Astrocyte (in vitro differentiated cells and primary cell): ENCODE measurements around the gene DLGAP1. TPM values are rescaled to one million over a fixed set of nuclear protein-coding genes. Genes with fewer than 3 reads are reported as not detected.

Experiments used
- DNase-seq: peaks from one replicate; pipeline ENCODE4 v3.0.0-alpha.2; 2010; ENCODE audit warnings: low read depth
- FAIRE-seq: peaks from 2 replicates; lab custom pipeline; 2011; peaks lifted over from hg19 to GRCh38; lab: Jason Lieb, UNC
- H2AFZ ChIP-seq: 2 replicates; pipeline ENCODE4 v1.6.0; 2012; ENCODE audit warnings: low read depth, low read length, inconsistent platforms
- H3K27ac ChIP-seq: 2 replicates; pipeline ENCODE4 v1.5.1; 2011; ENCODE audit warnings: low read depth, low read length, inconsistent platforms
- H3K27me3 ChIP-seq: 2 replicates; pipeline ENCODE4 v1.6.0; 2011; ENCODE audit warnings: low read length, inconsistent platforms; ENCODE audit not compliant: insufficient read depth
- H3K36me3 ChIP-seq: 2 replicates; pipeline ENCODE4 v1.5.1; 2011; ENCODE audit warnings: low read length, inconsistent platforms; ENCODE audit not compliant: insufficient read depth
- H3K4me1 ChIP-seq: 2 replicates; pipeline ENCODE4 v1.5.1; 2011; ENCODE audit warnings: low read length, inconsistent platforms; ENCODE audit not compliant: insufficient read depth
- H3K4me2 ChIP-seq: 2 replicates; pipeline ENCODE4 v1.6.0; 2012; ENCODE audit warnings: low read length, inconsistent platforms
- H3K4me3 ChIP-seq: 2 replicates; pipeline ENCODE4 v1.5.1; 2011; ENCODE audit warnings: low read depth, mild to moderate bottlenecking, low read length, inconsistent platforms; ENCODE audit not compliant: insufficient read depth
- H3K79me2 ChIP-seq: 2 replicates; pipeline ENCODE4 v1.6.0; 2012; ENCODE audit warnings: mild to moderate bottlenecking, low read length, inconsistent platforms; ENCODE audit not compliant: insufficient read depth
- H3K9ac ChIP-seq: 2 replicates; pipeline ENCODE4 v1.6.0; 2012; ENCODE audit warnings: mild to moderate bottlenecking, low read length, inconsistent platforms
- H3K9me3 ChIP-seq: 2 replicates; pipeline ENCODE4 v1.5.1; 2012; ENCODE audit warnings: low read depth, mild to moderate bottlenecking, low read length, inconsistent platforms; ENCODE audit not compliant: insufficient read depth
- H4K20me1 ChIP-seq: 2 replicates; pipeline ENCODE4 v1.6.0; 2012; ENCODE audit warnings: low read length, inconsistent platforms; ENCODE audit not compliant: insufficient read depth
- H3K27ac Mint-ChIP-seq: one replicate; pipeline ENCODE4 v1.8.0; 2021; ENCODE audit warnings: mild to moderate bottlenecking, mixed read lengths; ENCODE audit not compliant: unreplicated experiment
- H3K27me3 Mint-ChIP-seq: one replicate; pipeline ENCODE4 v1.8.0; 2021; ENCODE audit warnings: low read depth, mixed read lengths; ENCODE audit not compliant: unreplicated experiment
- H3K36me3 Mint-ChIP-seq: one replicate; pipeline ENCODE4 v1.8.0; 2021; ENCODE audit warnings: low read depth, mixed read lengths; ENCODE audit not compliant: unreplicated experiment
- H3K4me1 Mint-ChIP-seq: one replicate; pipeline ENCODE4 v1.8.0; 2021; ENCODE audit warnings: low read depth, mixed read lengths; ENCODE audit not compliant: unreplicated experiment
- H3K4me3 Mint-ChIP-seq: one replicate; pipeline ENCODE4 v1.8.0; 2021; ENCODE audit warnings: mild to moderate bottlenecking, moderate library complexity, mixed read lengths; ENCODE audit not compliant: unreplicated experiment
- H3K9me3 Mint-ChIP-seq: one replicate; pipeline ENCODE4 v1.8.0; 2021; ENCODE audit warnings: mild to moderate bottlenecking, mixed read lengths; ENCODE audit not compliant: unreplicated experiment
- EZH2 ChIP-seq: IDR thresholded peaks from 2 replicates; pipeline ENCODE4 v1.6.1; 2012; ENCODE audit warnings: mild to moderate bottlenecking, low read length, inconsistent platforms; ENCODE audit not compliant: insufficient read depth
- total RNA-seq: library from RNA; stranded (reverse); gene quantifications from 2 replicates; pipeline ENCODE4 v1.2.1, GENCODE V29; 2021
- TF ChIP-seq, protein P1 (sequence below): IDR thresholded peaks from 2 replicates; pipeline ENCODE4 v1.5.1; 2011; ENCODE audit warnings: low read depth, mild to moderate bottlenecking, inconsistent platforms, low read length, moderate library complexity; ENCODE audit not compliant: insufficient read depth

DLGAP1 gene
- total RNA-seq, 1 donor from 2014 or later: 2.3 TPM

DNA sequence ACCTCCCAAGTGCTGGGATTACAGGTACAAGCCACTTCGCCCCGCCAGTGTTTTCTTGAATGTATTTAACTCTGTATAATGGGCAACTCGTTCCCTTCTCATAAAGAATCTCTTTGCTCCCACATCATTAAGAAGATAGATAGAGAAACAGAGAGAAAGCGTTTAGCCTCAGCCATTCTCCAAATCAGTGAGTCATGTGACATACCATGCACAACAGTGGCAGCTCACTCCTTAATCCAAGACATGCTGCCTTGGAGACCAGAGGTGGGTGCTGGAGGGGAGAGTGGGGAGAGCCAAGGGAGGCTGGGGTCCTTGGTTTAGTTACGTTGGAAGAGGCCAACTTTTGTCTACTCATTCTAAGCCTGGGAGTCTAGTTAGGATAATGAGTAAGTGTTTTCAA, 950.5 kb downstream of the DLGAP1 start:
- Mint-ChIP-seq H3K36me3 (no peaks in the 10 kb centered on the region), H3K4me3 (no peak overlapping the region), H3K27me3 (peaks cover 2% of the 10 kb centered on the region), H3K9me3 (peaks cover 2% of the 10 kb centered on the region), H3K4me1 (peaks cover 10% of the 10 kb centered on the region), H3K27ac (peak overlapping the region; percentile 2)
- H3K4me2 ChIP-seq: no peak overlapping the region
- no peak overlapping the region for H3K27ac ChIP-seq
- H3K4me3 ChIP-seq: no peak overlapping the region
- no peaks in the 10 kb centered on the region for H3K79me2 ChIP-seq
- H4K20me1 ChIP-seq: no peaks in the 10 kb centered on the region
- H3K27me3 ChIP-seq: no peaks in the 10 kb centered on the region
- TF ChIP-seq, protein P1, sequence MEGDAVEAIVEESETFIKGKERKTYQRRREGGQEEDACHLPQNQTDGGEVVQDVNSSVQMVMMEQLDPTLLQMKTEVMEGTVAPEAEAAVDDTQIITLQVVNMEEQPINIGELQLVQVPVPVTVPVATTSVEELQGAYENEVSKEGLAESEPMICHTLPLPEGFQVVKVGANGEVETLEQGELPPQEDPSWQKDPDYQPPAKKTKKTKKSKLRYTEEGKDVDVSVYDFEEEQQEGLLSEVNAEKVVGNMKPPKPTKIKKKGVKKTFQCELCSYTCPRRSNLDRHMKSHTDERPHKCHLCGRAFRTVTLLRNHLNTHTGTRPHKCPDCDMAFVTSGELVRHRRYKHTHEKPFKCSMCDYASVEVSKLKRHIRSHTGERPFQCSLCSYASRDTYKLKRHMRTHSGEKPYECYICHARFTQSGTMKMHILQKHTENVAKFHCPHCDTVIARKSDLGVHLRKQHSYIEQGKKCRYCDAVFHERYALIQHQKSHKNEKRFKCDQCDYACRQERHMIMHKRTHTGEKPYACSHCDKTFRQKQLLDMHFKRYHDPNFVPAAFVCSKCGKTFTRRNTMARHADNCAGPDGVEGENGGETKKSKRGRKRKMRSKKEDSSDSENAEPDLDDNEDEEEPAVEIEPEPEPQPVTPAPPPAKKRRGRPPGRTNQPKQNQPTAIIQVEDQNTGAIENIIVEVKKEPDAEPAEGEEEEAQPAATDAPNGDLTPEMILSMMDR: no peak
- TF ChIP-seq EZH2: no peak
- FAIRE-seq (no peak), DNase-seq (no peak)
- no peaks in the 10 kb centered on the region for H3K9me3 ChIP-seq
- no peak overlapping the region for H3K9ac ChIP-seq
- H2AFZ ChIP-seq: no peak overlapping the region
- H3K4me1 ChIP-seq: peaks cover 10% of the 10 kb centered on the region
- no peaks in the 10 kb centered on the region for H3K36me3 ChIP-seq

- TF ChIP-seq, protein P1: no peak
- no peak for TF ChIP-seq EZH2
- Histone ChIP-seq H3K9me3 (no peaks in the 10 kb centered on the region), H3K4me2 (no peak overlapping the region), H3K27me3 (no peaks in the 10 kb centered on the region), H3K36me3 (no peaks in the 10 kb centered on the region), H3K9ac (no peak overlapping the region), H3K4me1 (peaks cover 13% of the 10 kb centered on the region), H3K4me3 (no peak overlapping the region), H3K27ac (no peak overlapping the region), H3K79me2 (no peaks in the 10 kb centered on the region), H4K20me1 (no peaks in the 10 kb centered on the region), H2AFZ (no peak overlapping the region)
- Mint-ChIP-seq H3K27me3 (no peaks in the 10 kb centered on the region), H3K27ac (no peak overlapping the region), H3K36me3 (no peaks in the 10 kb centered on the region), H3K4me3 (no peak overlapping the region), H3K9me3 (peaks cover 2% of the 10 kb centered on the region), H3K4me1 (peaks cover 15% of the 10 kb centered on the region)
- FAIRE-seq: no peak
- no peak for DNase-seq
These were observed 952.5 kb downstream of the DLGAP1 start for GRCh38 chr18:3502650-3503049.

- Mint-ChIP-seq H3K27ac (peak overlapping the region; percentile 80), H3K9me3 (peaks cover 2% of the 10 kb centered on the region), H3K27me3 (no peaks in the 10 kb centered on the region), H3K4me3 (peak overlapping the region; percentile 70), H3K36me3 (no peaks in the 10 kb centered on the region), H3K4me1 (peaks cover 15% of the 10 kb centered on the region)
- Histone ChIP-seq H3K9ac (no peak overlapping the region), H3K9me3 (no peaks in the 10 kb centered on the region), H3K27ac (no peak overlapping the region), H3K79me2 (no peaks in the 10 kb centered on the region), H2AFZ (peak overlapping the region; percentile 73), H3K4me2 (peak overlapping the region; percentile 86), H3K36me3 (no peaks in the 10 kb centered on the region), H4K20me1 (no peaks in the 10 kb centered on the region), H3K27me3 (no peaks in the 10 kb centered on the region), H3K4me1 (peaks cover 13% of the 10 kb centered on the region), H3K4me3 (no peak overlapping the region)
- TF ChIP-seq, protein P1: no peak
- no peak for TF ChIP-seq EZH2
- DNase-seq (peak; percentile 46), FAIRE-seq (no peak)
These were observed 955.1 kb downstream of the DLGAP1 start for GRCh38 chr18:3500016-3500415.
